Smooth muscle cell (in vitro differentiated cells): ENCODE measurements around the gene SLC30A2. TPM values are rescaled to one million over a fixed set of nuclear protein-coding genes. Genes with fewer than 3 reads are reported as not detected.

Experiments
- DNase-seq: peaks from one replicate; lab custom pipeline; 2025; ENCODE audit not compliant: unreplicated experiment; lab: John Stamatoyannopoulos, UW
- H2AFZ ChIP-seq: fragments of 200-600 bp; sonication (generic); 2 replicates; pipeline ENCODE4 v1.6.0; 2016; ENCODE audit warnings: antibody characterized with exemption, low read depth, mild to moderate bottlenecking
- H3F3A ChIP-seq: fragments of 200-600 bp; sonication (generic); 2 replicates; pipeline ENCODE4 v1.6.0; 2017; ENCODE audit warnings: antibody characterized with exemption, low read depth
- H3K27ac ChIP-seq: fragments of 200-600 bp; sonication (generic); 2 replicates; pipeline ENCODE4 v1.5.1; 2016; ENCODE audit warnings: low read depth, mild to moderate bottlenecking
- H3K27me3 ChIP-seq: fragments of 200-600 bp; sonication (generic); 2 replicates; pipeline ENCODE4 v1.6.1; 2016; ENCODE audit warnings: low read depth, mild to moderate bottlenecking
- H3K36me3 ChIP-seq: fragments of 200-600 bp; sonication (generic); 2 replicates; pipeline ENCODE4 v1.5.1; 2016; ENCODE audit warnings: low read depth
- H3K4me1 ChIP-seq: fragments of 200-600 bp; sonication (generic); 2 replicates; pipeline ENCODE4 v1.5.1; 2016; ENCODE audit warnings: low read depth
- H3K4me2 ChIP-seq: fragments of 200-600 bp; sonication (generic); 2 replicates; pipeline ENCODE4 v1.6.0; 2016; ENCODE audit warnings: mild to moderate bottlenecking
- H3K4me3 ChIP-seq: fragments of 200-600 bp; sonication (generic); 2 replicates; pipeline ENCODE4 v1.5.1; 2016; ENCODE audit warnings: mild to moderate bottlenecking
- H3K79me2 ChIP-seq: fragments of 200-600 bp; sonication (generic); 2 replicates; pipeline ENCODE4 v1.6.0; 2016; ENCODE audit warnings: low read depth, mild to moderate bottlenecking
- H3K9ac ChIP-seq: fragments of 200-600 bp; sonication (generic); 2 replicates; pipeline ENCODE4 v1.6.0; 2016; ENCODE audit warnings: low read depth
- H3K9me3 ChIP-seq: fragments of 200-600 bp; sonication (generic); replicated peaks from 2 replicates; pipeline ENCODE4 v1.5.1; 2016; ENCODE audit warnings: low read depth
- H4K20me1 ChIP-seq: fragments of 200-600 bp; sonication (generic); 2 replicates; pipeline ENCODE4 v1.6.0; 2016; ENCODE audit warnings: low read depth
- WGBS: methylation state at CpG from one replicate; pipeline ENCODE4 v1.1.7; 2016; ENCODE audit warnings: low lambda C conversion rate; 5-methylcytosine and 5-hydroxymethylcytosine counted together
- polyA plus RNA-seq: library from polyadenylated mRNA; unstranded; fragments of >200 nt; fragmentation: Nextera tagmentation; extraction: Ambion mirVana; gene quantifications from 2 replicates; pipeline ENCODE4 v1.2.1, GENCODE V29; 2016
- total RNA-seq: library from RNA; depleted of rRNA; stranded (reverse); fragments of >200 nt; gene quantifications from 2 replicates; pipeline ENCODE4 v1.2.3, GENCODE V29; 2014
- TF ChIP-seq, protein P1 (sequence below): fragments of 200-600 bp; sonication (generic); IDR thresholded peaks from 2 replicates; pipeline ENCODE4 v1.5.1; 2017; ENCODE audit warnings: borderline replicate concordance, mild to moderate bottlenecking, antibody characterized with exemption; ENCODE audit not compliant: insufficient read depth, poor library complexity, severe bottlenecking

SLC30A2 gene
- total and polyA plus RNA-seq, 2 experiments from 2014 or later = 0.27 to 0.53 TPM

GRCh38 chr1:26023009-26023408, 22.9 kb downstream of the SLC30A2 start:
- H3K4me2 ChIP-seq = peak overlapping the region; percentile 86

GRCh38 chr1:26022404-26022779, 23.5 kb downstream of the SLC30A2 start:
- Histone ChIP-seq H3K4me3 (peak overlapping the region; percentile 27), H2AFZ (no peak overlapping the region), H3K27me3 (no peaks in the 10 kb centered on the region), H3K27ac (peak overlapping the region; percentile 13), H3K9ac (no peak overlapping the region), H3F3A (peaks cover 20% of the 10 kb centered on the region), H3K36me3 (no peaks in the 10 kb centered on the region), H3K9me3 (no peaks in the 10 kb centered on the region), H3K4me2 (peak overlapping the region; percentile 86), H4K20me1 (no peaks in the 10 kb centered on the region), H3K4me1 (peaks cover 35% of the 10 kb centered on the region), H3K79me2 (peaks cover 4% of the 10 kb centered on the region)
- DNase-seq = no peak
- TF ChIP-seq, protein P1, sequence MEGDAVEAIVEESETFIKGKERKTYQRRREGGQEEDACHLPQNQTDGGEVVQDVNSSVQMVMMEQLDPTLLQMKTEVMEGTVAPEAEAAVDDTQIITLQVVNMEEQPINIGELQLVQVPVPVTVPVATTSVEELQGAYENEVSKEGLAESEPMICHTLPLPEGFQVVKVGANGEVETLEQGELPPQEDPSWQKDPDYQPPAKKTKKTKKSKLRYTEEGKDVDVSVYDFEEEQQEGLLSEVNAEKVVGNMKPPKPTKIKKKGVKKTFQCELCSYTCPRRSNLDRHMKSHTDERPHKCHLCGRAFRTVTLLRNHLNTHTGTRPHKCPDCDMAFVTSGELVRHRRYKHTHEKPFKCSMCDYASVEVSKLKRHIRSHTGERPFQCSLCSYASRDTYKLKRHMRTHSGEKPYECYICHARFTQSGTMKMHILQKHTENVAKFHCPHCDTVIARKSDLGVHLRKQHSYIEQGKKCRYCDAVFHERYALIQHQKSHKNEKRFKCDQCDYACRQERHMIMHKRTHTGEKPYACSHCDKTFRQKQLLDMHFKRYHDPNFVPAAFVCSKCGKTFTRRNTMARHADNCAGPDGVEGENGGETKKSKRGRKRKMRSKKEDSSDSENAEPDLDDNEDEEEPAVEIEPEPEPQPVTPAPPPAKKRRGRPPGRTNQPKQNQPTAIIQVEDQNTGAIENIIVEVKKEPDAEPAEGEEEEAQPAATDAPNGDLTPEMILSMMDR = no peak
- 89% methylated on average over 8 of the region's 8 CpGs for WGBS

More at GRCh38 chr1:26023009-26023408, 22.9 kb downstream of the SLC30A2 start:
- Histone ChIP-seq H3K4me3 (peak overlapping the region; percentile 27), H3K9ac (no peak overlapping the region), H3K36me3 (no peaks in the 10 kb centered on the region), H2AFZ (no peak overlapping the region), H3K4me1 (peaks cover 31% of the 10 kb centered on the region), H3K27me3 (no peaks in the 10 kb centered on the region), H4K20me1 (no peaks in the 10 kb centered on the region), H3K27ac (peak overlapping the region; percentile 0), H3K9me3 (no peaks in the 10 kb centered on the region), H3K79me2 (peaks cover 4% of the 10 kb centered on the region), H3F3A (peaks cover 19% of the 10 kb centered on the region)
- no peak for DNase-seq
- WGBS = 91% methylated on average over 13 of the region's 13 CpGs
- TF ChIP-seq, protein P1 = no peak

- no peak for DNase-seq
- H3K27me3 ChIP-seq = no peaks in the 10 kb centered on the region
- peaks cover 41% of the 10 kb centered on the region for H3K4me1 ChIP-seq
- TF ChIP-seq, protein P1 = no peak
- H2AFZ ChIP-seq = no peak within 1 kb of the TSS
- peaks cover 17% of the 10 kb centered on the region for H3F3A ChIP-seq
- peak within 1 kb of the TSS; percentile 61 for H3K9ac ChIP-seq
- no peaks in the 10 kb centered on the region for H3K9me3 ChIP-seq
- peak within 1 kb of the TSS; percentile 86 for H3K27ac ChIP-seq
- peak within 1 kb of the TSS; percentile 86 for H3K4me2 ChIP-seq
- H3K36me3 ChIP-seq = no peaks in the 10 kb centered on the region
- peak within 1 kb of the TSS; percentile 40 for H3K4me3 ChIP-seq
- no peaks in the 10 kb centered on the region for H4K20me1 ChIP-seq
- peaks cover 4% of the 10 kb centered on the region for H3K79me2 ChIP-seq
- 37% methylated on average over 15 of the region's 15 CpGs for WGBS
These were observed 24.1 kb downstream of the SLC30A2 start, which contains the start of gene EXTL1 for GRCh38 chr1:26021647-26022403. Gene EXTL1 (plus strand): TSS chr1:26021775. CDS start chr1:26022647, 872 bp downstream.
